ENCODE data around the gene DDOST.
A peak's percentile ranks its signal among the peaks of the same experiment; 100 is the strongest.

Gene DDOST

GRCh38 chr1:20658166-20658915, 2.8 kb downstream of the DDOST start:
- no peak for DNase-seq

- no peak for DNase-seq
Observed at GRCh38 chr1:20657024-20657423, 4.1 kb downstream of the DDOST start.

GRCh38 chr1:20654104-20654690, 7.0 kb downstream of the DDOST start:
- no peak for DNase-seq

- no peak for DNase-seq
Observed at GRCh38 chr1:20652300-20652699, 8.9 kb downstream of the DDOST start.

GRCh38 chr1:20648946-20649345, 12.2 kb downstream of the DDOST start:
- DNase-seq = no peak

GRCh38 chr1:20648438-20648837, 12.7 kb downstream of the DDOST start:
- DNase-seq = no peak

GRCh38 chr1:20645414-20645813, 15.8 kb downstream of the DDOST start:
- no peak for DNase-seq

- no peak for DNase-seq
Observed at GRCh38 chr1:20644416-20644815, 16.8 kb downstream of the DDOST start.

GRCh38 chr1:20643080-20643479, 18.1 kb downstream of the DDOST start:
- no peak for DNase-seq

GRCh38 chr1:20641975-20642374, 19.2 kb downstream of the DDOST start:
- DNase-seq = no peak

GRCh38 chr1:20640183-20640597, 21.0 kb downstream of the DDOST start:
- DNase-seq = peak; percentile 13

GRCh38 chr1:20636785-20637347, 24.3 kb downstream of the DDOST start:
- no peak for DNase-seq

GRCh38 chr1:20634594-20635084, 26.5 kb downstream of the DDOST start:
- DNase-seq = peak; percentile 18

GRCh38 chr1:20634065-20634593, 27.0 kb downstream of the DDOST start:
- no peak for DNase-seq

- DNase-seq = peak; percentile 74
Observed at GRCh38 chr1:20633190-20634064, 27.7 kb downstream of the DDOST start, which contains the start of gene PINK1. PINK1 (plus strand) TSS chr1:20633458; CDS start chr1:20633549, 91 bp downstream.

- DNase-seq = no peak
Observed at GRCh38 chr1:20632386-20632785, 28.8 kb downstream of the DDOST start.

GRCh38 chr1:20630729-20631128, 30.4 kb downstream of the DDOST start:
- DNase-seq = no peak

GRCh38 chr1:20626524-20626923, 34.6 kb downstream of the DDOST start:
- no peak for DNase-seq

GRCh38 chr1:20626098-20626427, 35.1 kb downstream of the DDOST start:
- DNase-seq = no peak

- DNase-seq = no peak
Observed at GRCh38 chr1:20625176-20626097, 35.7 kb downstream of the DDOST start.

- no peak for DNase-seq
Observed at GRCh38 chr1:20624709-20625108, 36.5 kb downstream of the DDOST start.

GRCh38 chr1:20621012-20621411, 40.2 kb downstream of the DDOST start:
- no peak for DNase-seq

Measured in T1000 (cell line).